HG02763 (cell line): Measurements from ENCODE around the gene TERT.

Experiments used
- ATAC-seq: cut with Tn5 transposase; IDR thresholded peaks from one replicate; pipeline ENCODE4 v1.9.1; 2021; ENCODE audit warnings: mild to moderate bottlenecking, moderate library complexity; ENCODE audit not compliant: unreplicated experiment

Gene TERT

DNA sequence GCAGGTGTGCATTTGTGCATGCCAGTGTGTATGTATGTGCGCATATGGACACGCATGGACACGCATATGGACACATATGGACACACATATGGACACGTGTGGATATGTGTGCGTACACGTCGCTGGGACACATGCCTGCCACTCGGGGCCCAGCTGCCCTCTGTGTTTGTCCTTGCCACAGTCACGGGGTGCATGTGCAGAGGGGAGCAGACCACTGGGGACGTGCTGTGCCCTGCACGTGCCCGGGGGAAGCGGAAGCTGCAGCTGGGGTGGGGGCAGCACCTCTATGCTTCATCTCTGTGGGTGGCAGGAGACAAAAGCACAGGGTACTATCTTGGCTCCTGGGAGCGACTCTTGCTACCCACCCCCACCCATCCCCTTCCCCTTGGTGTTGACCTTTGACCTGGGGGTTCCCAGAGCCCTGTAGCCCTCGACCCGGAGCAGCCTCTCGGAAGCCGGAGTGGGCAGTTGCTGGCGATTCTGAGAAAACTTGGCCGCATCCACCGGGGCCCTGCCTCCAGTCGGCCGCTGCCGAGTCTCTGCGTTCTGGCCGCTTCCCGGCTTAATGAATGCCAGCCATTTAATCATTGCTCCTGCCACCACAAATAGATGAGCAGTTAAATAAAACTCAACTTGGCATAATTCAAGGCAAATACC, 72.1 kb downstream of the TERT start:
- ATAC-seq = no peak

DNA sequence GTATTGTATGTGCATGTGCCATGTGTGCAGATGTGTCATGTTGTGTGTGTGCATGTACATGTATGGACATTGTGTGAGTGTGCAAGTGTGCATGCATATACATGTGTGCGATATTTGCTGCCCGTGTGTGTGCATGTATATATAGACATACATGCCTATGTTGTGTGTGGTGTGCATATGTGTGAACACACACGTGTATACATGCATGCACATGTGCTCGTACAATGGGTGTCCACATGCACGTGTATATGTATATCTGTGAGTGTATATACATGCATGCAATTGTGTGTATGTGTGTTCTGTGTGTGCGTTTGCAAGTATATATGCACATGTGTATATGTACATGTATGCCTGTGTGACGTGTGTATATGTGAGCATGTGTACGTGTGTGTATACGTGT, 72.7 kb downstream of the TERT start:
- no peak for ATAC-seq

- ATAC-seq = no peak
Observed at GRCh38 chr5:1221721-1222120, 73.1 kb downstream of the TERT start.

- no peak for ATAC-seq
Observed at GRCh38 chr5:1220831-1221230, 74.0 kb downstream of the TERT start.

DNA sequence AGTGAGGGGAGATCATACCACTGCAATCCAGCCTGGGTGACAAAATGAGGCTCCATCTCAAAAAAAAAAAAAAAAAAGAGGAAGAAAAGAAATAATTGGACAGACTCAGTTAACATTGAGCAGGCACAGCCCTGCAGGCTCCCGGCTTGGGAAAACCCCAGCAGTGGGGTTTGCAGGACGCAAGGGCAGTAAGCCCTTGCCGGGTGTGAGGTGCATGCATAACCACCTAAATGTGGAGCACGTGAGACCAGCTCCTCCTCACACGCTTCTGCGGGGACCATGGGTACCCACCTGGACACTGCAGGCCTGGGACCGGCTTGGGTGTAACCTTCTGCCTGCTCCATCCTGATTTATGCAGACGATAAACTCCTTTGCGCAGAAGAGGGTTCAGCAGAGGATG, 74.5 kb downstream of the TERT start:
- no peak for ATAC-seq

DNA sequence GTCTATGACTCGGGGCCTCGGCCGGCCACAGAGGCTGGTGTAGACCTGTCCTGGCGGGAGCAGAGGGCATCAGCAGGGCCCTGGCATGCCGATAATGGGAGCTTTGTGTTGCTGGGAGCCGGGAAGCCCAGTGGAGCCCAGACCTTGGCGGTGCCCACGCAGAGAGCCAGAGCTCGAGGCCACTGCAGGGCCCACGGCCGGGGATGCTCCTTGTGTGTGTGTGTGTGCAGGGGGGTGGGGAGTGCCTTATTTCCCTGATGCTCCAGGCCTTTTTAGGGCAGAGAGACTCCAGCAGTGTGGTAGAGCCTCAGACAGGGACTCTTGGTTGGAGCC, 75.1 kb downstream of the TERT start:
- ATAC-seq = no peak

DNA sequence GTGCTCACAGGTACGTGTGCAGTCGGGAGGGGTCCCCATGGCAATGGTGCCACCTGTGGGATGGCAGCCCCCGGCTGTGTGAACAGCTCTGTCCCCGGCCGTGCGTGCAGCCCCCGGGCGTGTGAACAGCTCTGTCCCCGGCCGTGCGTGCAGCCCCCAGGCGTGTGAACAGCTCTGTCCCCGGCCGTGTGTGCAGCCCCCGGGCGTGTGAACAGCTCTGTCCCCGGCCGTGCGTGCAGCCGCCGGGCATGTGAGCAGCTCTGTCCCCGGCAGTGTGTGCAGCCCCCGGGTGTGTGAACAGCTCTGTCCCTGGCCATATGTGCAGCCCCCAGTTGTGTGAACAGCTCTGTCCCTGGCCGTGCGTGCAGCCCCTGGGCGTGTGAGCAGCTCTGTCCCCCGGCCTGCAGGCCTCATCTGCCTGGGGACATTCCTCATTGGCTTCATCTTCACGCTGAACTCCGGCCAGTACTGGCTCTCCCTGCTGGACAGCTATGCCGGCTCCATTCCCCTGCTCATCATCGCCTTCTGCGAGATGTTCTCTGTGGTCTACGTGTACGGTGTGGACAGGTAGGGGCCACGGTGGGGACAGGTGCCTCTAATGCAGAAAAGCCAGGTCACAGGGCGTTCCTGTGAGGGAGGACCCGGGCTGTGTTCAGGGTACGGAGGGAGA, 75.6 kb downstream of the TERT start:
- no peak for ATAC-seq

GRCh38 chr5:1218351-1219080, 76.4 kb downstream of the TERT start:
- ATAC-seq = no peak

- no peak for ATAC-seq
Observed at GRCh38 chr5:1217596-1218206, 77.2 kb downstream of the TERT start.

DNA sequence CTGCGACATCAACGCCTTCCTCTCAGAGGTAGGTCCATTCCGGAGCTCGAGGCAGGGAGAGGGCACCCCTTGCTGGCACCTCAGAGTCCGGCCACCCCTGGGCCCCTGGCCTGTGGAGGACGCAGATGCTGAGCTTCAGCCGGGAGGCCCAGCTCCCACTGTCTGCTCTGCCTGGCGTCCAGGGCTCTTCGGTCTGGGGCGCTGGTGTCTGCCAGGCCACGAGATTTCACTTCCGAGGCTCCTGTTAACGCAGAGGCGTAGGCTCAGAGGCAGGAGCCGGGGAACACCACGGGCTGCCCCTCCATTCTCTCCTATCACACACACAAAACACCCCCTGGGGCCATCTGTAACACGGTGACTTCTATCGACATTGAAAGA, 78.0 kb downstream of the TERT start:
- ATAC-seq = no peak

- no peak for ATAC-seq
Observed at GRCh38 chr5:1216211-1216917, 78.5 kb downstream of the TERT start.

GRCh38 chr5:1215320-1216096, 79.4 kb downstream of the TERT start:
- no peak for ATAC-seq

GRCh38 chr5:1214936-1215220, 80.0 kb downstream of the TERT start:
- no peak for ATAC-seq

- no peak for ATAC-seq
Observed at GRCh38 chr5:1214163-1214935, 80.5 kb downstream of the TERT start.

DNA sequence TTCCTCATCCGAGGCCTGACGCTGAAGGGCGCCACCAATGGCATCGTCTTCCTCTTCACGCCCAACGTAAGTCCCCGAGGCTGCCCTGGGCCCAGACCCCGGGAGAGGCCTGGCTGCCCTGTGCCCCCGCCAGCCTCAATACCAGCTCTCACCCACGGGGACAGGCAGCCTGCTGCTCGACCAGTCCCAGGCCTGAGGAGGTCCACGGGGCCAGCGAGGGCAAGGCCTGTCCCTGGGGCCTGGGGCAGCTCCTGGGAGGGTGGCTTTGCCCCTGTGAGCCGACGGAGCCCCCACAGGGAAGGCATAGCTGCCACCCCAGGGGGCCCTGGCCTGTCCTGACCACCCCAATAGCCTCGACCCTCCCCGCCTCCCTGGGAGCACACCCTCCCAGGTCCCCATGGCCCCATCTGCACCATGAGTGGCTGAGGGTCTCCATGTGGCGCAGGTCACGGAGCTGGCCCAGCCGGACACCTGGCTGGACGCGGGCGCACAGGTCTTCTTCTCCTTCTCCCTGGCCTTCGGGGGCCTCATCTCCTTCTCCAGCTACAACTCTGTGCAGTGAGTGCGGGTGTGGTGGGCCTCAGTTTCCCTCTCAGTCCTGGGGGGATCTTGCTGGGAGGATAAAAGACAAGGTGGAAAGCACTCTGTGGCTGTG, 81.2 kb downstream of the TERT start:
- ATAC-seq = no peak

GRCh38 chr5:1212881-1213280, 82.0 kb downstream of the TERT start:
- no peak for ATAC-seq

DNA sequence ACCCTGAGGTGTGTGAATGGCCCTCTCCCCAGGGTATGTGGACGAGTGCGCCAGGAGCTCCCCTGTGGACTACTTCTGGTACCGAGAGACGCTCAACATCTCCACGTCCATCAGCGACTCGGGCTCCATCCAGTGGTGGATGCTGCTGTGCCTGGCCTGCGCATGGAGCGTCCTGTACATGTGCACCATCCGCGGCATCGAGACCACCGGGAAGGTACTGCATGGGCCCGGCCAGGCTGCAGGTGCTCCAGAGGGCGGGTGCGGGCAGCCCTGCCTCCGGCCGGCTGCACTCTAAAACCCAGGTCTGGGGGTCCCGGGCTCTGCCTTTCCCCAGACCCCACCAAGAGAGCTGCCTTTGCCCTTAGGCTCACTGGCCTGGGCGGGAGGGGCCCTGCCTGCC, 82.6 kb downstream of the TERT start:
- ATAC-seq = no peak

- ATAC-seq = no peak
Observed at GRCh38 chr5:1211701-1212100, 83.2 kb downstream of the TERT start.

DNA sequence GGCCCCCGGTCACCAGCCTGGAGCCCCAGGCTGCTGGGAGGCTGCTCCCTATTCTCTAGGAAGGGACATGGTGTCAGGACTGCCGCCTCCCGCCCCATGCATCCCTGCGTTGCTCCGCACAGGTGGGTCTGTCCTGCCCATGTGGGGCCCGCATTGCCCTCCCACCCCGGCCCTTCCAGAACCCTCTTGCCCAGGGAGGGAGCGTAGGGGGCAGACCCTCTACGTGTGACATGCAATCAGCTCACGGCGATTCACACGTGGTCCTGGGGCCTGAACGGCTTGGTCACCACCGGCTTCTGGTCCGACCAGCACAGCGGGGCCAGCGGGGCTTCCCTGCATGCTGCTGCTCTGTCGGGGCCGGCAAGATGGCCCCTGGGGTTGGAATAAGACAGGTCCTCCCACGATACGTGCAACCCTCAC, 84.0 kb downstream of the TERT start:
- ATAC-seq = no peak
